Activated CD8-positive, alpha-beta memory T cell treated with anti-CD3 and anti-CD28 coated beads, Interleukin-2, amount 50 U/mL, for 24 hours (primary cell): ENCODE data around the gene PLD2.
"Not testable (repeated sequence)": the region's sequence is repeated elsewhere in the genome, so short reads cannot be mapped to it uniquely, and the experiment has no call there.

Experiments
- DNase-seq: peaks from one replicate; pipeline ENCODE4 v3.0.0-alpha.2; 2020; ENCODE audit errors: extremely low read depth

The PLD2 gene

DNA sequence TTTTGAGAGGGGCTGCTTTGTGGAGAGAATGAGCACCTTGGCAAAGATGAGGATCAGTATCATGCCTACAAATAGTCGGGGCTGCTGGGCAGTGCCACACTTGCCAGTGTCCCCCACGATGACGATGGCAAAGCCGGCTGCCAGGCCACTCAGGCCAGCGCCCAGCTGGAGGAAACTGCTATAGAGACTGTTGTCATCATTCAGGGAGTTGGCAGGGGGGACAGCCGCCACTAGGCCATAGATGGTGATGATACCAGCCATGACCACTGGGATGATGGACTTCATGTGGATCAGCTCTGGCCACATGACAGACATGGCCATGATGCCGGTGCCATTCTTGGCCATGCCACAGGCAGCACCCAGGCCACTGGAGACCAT, 50.0 kb downstream of the PLD2 start:
- no peak for DNase-seq

DNA sequence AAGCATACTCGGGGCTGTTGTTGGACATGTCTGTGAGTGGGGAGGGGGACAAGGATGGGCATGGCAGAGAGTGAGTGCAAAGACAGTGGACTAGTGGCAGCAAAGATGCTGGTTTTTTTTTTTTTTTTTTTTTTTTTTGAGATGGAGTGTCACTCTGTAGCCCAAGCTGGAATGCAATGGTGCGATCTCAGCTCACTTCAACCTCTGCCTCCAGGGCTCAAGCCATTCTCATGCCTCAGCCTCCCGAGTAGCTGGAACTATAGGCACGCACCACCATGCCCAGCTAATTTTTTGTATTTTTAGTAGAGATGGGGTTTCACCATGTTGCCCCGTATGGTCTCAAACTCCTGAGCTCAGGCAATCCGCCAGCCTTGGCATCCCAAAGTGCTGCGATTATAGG, 50.4 kb downstream of the PLD2 start:
- not testable (repeated sequence) for DNase-seq

DNA sequence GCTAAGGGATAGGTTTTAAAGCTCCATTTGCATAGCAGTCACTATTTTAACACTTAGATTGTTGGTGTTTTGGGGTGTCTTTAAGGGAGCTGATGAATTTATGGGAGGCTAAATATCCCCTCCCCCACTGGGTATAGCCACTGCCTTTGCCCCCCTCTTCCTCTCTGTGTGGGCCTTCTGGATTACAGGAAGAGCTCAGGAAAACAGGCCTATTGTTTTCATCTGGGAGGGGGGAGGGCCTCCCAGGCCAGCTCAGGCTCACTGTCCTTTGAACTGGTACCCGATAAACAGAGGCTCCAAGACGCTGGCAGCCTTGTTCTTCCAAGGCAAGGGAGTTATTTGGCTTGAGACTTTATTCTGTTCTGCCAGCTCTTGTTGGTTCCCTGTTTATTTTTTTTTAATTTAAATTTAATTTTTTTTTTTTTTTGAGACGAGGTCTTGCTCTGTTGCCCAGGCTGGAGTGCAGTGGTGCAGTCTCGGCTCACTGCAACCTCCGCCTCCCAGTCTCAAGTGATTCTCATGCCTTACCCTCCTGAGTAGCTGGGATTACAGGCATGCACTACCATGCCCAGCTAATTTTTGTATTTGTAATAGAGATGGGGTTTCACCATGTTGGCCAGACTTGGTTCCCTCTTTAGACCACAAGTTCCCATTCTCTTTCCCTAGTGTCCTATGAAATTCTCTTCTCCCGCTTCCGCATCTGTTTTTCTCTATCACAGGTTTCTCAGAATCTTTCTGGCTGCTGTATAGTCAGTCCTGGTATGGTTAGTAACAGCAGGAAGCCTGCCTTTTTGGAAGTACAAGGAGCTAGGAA, 51.3 kb downstream of the PLD2 start:
- DNase-seq, result no peak

DNA sequence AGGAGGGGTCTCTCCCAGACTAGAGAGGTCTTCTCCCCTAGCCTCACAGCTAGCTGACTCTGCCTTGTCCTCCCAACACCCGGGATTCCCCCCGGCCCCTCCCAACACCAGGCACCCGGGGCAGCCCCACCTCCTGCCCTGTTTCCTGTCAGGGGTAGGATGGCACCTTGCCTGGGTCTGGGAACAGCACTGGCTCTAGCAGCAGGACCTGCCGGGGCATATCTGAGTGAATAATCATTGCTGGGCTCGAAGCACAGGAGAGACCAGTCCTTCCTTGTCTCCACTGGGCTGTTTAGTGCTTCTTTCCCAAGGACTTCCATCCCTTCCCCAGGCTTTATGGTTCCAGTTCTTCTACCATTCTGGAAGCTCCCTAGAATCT, 51.9 kb downstream of the PLD2 start:
- DNase-seq, result no peak

DNA sequence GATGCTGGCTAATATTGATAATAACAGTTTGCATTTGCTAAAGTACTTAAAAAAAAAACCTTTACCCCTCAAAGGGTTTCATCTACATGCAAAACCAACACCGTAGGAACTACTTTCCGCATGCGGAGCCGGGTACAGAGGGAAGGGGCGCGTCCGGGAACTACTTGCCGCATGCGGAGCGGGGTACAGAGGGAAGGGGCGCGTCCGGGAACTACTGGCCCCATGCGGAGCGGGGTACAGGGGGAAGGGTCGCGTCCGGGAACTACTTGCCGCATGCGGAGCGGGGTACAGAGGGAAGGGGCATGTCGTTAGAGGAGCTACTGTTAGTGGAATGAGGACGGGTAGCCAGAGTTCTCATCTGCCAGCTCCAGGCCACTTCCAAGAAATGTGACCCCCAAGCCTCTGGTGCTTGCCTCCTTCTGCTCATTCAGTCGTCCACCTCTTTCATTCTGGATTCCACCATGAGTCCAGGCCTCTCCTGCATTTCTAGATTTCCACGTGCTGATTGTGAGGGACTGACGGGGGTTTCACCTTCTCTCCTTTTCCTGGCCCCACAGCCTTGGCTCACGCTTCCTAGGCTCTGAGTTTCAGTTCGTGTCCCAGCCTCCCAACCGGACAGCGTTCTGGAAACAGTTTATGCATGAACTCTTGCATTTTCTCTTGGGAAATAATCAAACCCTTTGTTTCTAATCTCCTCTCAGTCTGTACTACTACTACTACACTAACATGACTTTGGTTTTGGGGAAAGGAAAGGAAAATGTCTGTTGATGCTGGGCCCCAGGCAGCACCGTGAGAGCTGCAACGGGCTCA, 53.1 kb downstream of the PLD2 start:
- DNase-seq, result no peak

DNA sequence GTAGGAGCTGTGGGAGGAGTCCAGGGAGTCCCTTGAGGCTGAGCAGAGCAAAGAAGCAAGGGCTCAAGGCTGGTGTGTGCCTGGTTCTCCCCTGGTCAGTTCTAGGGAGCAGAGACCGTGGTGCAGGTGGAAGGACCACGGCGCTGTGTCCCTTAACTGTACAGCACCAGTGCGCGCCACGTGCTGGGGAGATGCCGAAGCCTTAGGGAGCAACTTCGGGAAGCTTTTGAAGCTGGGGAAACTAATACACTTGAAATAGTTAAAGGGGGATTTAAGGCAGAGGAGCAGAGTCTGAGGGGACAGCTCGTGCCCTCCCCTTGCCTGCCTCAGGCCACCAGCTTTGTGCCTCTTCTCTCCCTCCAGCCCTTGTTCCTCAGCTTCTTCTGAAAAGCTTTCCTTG, 53.7 kb downstream of the PLD2 start:
- no peak for DNase-seq

DNA sequence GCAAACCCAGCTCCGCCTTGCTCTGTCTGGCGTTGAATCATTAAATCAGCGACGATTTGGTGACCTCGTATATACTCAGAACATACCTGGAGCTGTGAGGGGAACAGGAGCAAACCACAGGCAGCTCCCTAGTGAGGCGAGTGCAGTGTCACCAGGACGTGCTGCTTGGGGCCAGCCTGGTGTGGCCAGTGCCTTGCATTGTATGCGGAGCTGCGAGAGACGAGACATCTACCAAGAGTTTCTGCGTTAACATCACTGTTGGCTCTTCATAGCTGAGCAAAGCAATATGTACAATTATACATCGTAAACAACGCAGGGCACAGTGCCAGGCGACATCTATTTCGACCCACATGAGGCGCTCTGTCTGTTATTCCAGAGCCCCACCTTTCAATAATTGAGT, 54.1 kb downstream of the PLD2 start:
- no peak for DNase-seq

DNA sequence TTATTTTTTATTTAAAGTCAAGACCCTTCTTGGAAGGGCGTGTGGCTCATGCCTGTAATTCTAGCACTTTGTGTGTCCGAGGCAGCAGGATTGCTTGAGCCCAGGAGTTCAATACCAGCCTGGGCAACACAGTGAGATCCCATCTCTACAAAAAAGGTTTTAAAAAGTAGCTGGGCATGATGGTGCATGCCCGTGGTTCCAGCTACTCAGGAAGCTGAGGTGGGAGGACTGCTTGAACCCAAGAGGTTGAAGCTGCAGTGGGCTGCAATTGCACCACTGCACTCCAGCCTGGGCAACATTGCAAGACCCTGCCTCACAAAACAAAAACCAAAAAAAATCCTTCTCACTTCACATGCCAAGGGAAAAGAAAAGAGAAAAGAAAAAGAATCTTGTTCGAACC, 55.8 kb downstream of the PLD2 start:
- DNase-seq, result no peak

DNA sequence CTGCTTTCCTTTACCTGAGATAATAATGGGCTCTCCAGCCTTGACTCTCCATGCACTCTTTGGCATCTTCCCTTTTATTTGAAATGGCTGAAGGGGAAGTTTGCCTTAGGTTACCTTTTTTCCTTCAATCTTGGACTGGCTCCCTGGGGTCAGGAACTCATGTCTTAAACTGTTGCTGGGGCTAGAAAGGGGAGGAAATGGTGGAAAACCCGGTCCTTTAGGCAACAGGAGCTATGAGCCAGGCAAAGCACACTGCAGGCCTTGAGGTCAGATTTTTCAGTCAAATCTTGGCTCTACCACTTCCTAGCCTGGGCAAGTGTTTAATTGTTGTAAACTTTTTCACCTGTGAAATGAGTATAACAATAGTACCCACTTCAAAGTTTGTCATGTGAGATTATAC, 56.4 kb downstream of the PLD2 start:
- DNase-seq, result no peak

DNA sequence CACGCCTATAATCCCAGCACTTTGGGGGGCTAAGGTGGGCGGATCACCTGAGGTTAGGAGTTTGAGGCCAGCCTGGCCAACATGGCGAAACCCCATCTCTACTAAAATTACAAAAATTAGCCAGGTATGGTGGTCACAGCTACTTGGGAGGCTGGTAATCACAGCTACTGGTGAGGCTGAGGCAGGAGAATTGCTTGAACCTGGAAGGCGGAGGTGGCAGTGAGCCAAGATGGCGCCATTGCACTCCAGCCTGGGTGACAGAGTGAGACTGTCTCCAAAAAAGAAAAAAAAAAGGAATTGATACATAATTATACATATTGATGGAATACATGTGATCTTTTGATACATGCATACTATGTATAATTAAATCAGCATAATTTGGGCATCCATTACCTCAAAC, 60.6 kb downstream of the PLD2 start:
- DNase-seq, result not testable (repeated sequence)

DNA sequence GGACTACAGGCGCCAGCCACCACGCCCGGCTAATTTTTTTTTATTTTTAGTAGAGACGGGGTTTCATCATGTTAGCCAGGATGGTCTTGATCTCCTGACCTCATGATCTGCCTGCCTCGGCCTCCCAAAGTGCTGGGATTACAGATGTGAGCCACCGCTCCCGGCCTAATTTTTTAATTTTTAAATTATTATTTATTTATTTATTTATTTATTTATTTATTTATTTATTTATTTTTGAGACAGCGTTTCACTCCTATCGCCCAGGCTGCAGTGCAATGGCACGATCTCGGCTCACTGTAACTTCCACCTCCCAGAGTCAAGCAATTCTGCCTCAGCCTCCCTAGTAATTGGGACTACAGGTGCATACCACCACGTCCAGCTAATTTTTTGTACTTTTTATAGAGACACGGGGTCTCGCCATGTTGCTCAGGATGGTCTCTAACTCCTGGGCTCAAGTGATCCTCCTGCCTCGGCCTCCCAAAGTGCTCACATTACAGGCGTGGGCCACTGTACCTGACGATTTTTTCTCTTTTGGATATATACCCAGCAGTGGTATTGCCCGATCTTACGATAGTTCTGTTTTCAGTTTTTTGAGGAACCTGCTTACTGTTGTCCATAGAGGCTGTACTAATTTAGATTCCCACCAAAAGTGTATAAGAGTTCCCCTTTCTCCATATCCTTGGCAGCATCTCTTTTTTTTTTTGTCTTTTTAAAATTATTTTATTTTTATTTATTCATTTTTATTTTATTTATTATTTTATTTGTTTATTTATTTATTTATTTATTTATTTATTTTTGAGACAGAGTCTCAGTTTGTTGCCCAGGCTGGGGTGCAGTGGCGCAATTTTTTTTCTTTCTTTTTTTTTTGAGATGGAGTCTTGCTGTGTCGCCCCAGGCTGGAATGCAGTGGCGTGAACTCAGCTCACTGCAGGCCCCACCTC, 62.4 kb downstream of the PLD2 start:
- DNase-seq, result not testable (repeated sequence)

DNA sequence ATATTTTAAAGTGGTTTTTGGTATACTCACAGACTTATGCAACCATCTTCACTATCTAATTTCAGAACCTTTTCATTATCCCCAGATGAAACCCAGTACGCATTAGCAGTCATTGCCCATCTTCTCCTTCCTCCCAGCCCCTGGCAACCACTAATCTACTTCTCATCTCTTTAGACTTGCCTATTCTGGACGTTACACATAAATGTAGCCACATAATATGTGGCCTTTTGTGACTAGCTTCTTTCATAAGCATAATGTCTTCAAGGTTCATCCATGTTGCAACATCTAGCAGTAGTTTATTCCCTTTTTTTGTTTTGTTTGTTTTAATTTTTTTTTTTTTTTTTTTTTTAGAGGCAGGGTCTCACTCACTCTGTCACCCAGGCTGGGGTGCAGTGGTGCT, 63.9 kb downstream of the PLD2 start:
- no peak for DNase-seq

DNA sequence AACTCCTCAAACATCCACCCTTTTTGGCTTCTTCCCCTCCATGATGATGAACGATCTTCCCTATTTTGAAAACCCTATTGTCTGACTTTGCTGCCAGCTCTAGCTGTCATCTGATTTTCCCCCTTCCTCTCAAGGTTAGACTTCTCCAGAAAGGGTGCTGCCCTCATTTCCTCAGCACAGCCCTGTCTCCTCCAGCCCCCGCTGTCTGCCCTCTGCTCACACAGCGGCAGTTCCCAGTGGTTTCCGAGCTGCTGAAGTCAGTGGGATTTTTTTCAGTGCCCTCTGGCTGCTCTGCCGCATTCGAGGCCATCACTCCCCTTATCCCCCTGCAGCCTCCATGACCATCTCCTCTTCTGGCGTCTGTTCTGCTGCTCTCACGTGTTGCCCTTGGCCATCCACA, 65.8 kb downstream of the PLD2 start:
- DNase-seq, result no peak
